Epithelial cell of prostate (primary cell): ENCODE data around the gene COPS7A.

Source experiments
- DNase-seq: peaks from one replicate; pipeline ENCODE4 v3.0.0-alpha.2; 2011; ENCODE audit warnings: low read depth, low spot score
- H3K27ac ChIP-seq: fragments of 450-650 bp; 2 replicates; pipeline ENCODE4 v1.5.1; 2017; ENCODE audit warnings: mild to moderate bottlenecking

Gene COPS7A

GRCh38 chr12:6779708-6780432 is 56.0 kb downstream of the COPS7A start:
- DNase-seq, result no peak
- H3K27ac ChIP-seq, result peak overlapping the region; percentile 38

- no peak for DNase-seq
- H3K27ac ChIP-seq, result no peak overlapping the region
Measured at GRCh38 chr12:6780573-6780972, 56.7 kb downstream of the COPS7A start.
